H9 (cell line): ENCODE results near the gene MYCN. TPM values are rescaled to one million over a fixed set of nuclear protein-coding genes. Genes with fewer than 3 reads are reported as not detected.

ENCODE experiments used
- DNase-seq: peaks from one replicate; pipeline ENCODE4 v3.0.0-alpha.2; 2017
- H2AFZ ChIP-seq: one replicate; pipeline ENCODE4 v1.6.1; 2013; ENCODE audit warnings: mild to moderate bottlenecking, low read length, control low read depth, moderate library complexity
- H2AK5ac ChIP-seq: 2 replicates; pipeline ENCODE4 v1.6.1; 2013; ENCODE audit warnings: low read length, control low read depth, mixed read lengths; ENCODE audit not compliant: insufficient read length
- H2BK120ac ChIP-seq: one replicate; pipeline ENCODE4 v1.6.1; 2013; ENCODE audit warnings: low read depth, mild to moderate bottlenecking, low read length, control low read depth, inconsistent platforms; ENCODE audit not compliant: poor library complexity, severe bottlenecking
- H2BK12ac ChIP-seq: 2 replicates; pipeline ENCODE4 v1.6.1; 2013; ENCODE audit warnings: low read length, control low read depth, mixed read lengths, low read depth; ENCODE audit not compliant: insufficient read length
- H2BK15ac ChIP-seq: 2 replicates; pipeline ENCODE4 v1.6.1; 2013; ENCODE audit warnings: low read depth, low read length, control low read depth
- H2BK20ac ChIP-seq: one replicate; pipeline ENCODE4 v1.6.1; 2013; ENCODE audit warnings: low read depth, mild to moderate bottlenecking, low read length, control low read depth, inconsistent platforms; ENCODE audit not compliant: poor library complexity, severe bottlenecking
- H2BK5ac ChIP-seq: 2 replicates; pipeline ENCODE4 v1.6.1; 2013; ENCODE audit warnings: low read length, control low read depth, mixed read lengths; ENCODE audit not compliant: insufficient read length
- H3K14ac ChIP-seq: 2 replicates; pipeline ENCODE4 v1.6.1; 2013; ENCODE audit warnings: low read length, control low read depth; ENCODE audit not compliant: insufficient read depth
- H3K18ac ChIP-seq: 2 replicates; pipeline ENCODE4 v1.6.1; 2013; ENCODE audit warnings: low read depth, mild to moderate bottlenecking, mixed read lengths, low read length, control low read depth; ENCODE audit not compliant: insufficient read length
- H3K23ac ChIP-seq: 2 replicates; pipeline ENCODE4 v1.6.1; 2013; ENCODE audit warnings: low read length, control low read depth, mixed read lengths, low read depth; ENCODE audit not compliant: insufficient read length
- H3K23me2 ChIP-seq: 2 replicates; pipeline ENCODE4 v1.6.1; 2013; ENCODE audit warnings: low read depth, mild to moderate bottlenecking, mixed read lengths, low read length, control low read depth; ENCODE audit not compliant: insufficient read length, poor library complexity, severe bottlenecking
- H3K27ac ChIP-seq: 2 replicates; pipeline ENCODE4 v1.5.1; 2013; ENCODE audit warnings: low read length, control low read depth, mixed read lengths, low read depth; ENCODE audit not compliant: insufficient read length
- H3K27me3 ChIP-seq: 2 replicates; pipeline ENCODE4 v1.6.1; 2013; ENCODE audit warnings: low read length, control low read depth, inconsistent platforms; ENCODE audit not compliant: insufficient read depth
- H3K4ac ChIP-seq: 2 replicates; pipeline ENCODE4 v1.6.1; 2013; ENCODE audit warnings: low read depth, mild to moderate bottlenecking, control low read depth, inconsistent platforms, low read length, moderate library complexity
- H3K4me1 ChIP-seq: 2 replicates; pipeline ENCODE4 v1.6.1; 2013; ENCODE audit warnings: low read length, control low read depth, inconsistent platforms; ENCODE audit not compliant: insufficient read depth
- H3K4me2 ChIP-seq: 2 replicates; pipeline ENCODE4 v1.6.1; 2013; ENCODE audit warnings: low read length, control low read depth, mixed read lengths; ENCODE audit not compliant: insufficient read length, insufficient read depth
- H3K56ac ChIP-seq: 2 replicates; pipeline ENCODE4 v1.6.1; 2013; ENCODE audit warnings: low read depth, mild to moderate bottlenecking, mixed read lengths, low read length, control low read depth; ENCODE audit not compliant: insufficient read length
- H3K79me1 ChIP-seq: 2 replicates; pipeline ENCODE4 v1.6.1; 2013; ENCODE audit warnings: low read depth, mild to moderate bottlenecking, moderate library complexity, low read length, control low read depth, inconsistent platforms; ENCODE audit not compliant: insufficient read depth, poor library complexity, severe bottlenecking
- H3K79me2 ChIP-seq: 2 replicates; pipeline ENCODE4 v1.6.1; 2013; ENCODE audit warnings: low read length, control low read depth, inconsistent platforms; ENCODE audit not compliant: insufficient read depth
- H3K9ac ChIP-seq: 2 replicates; pipeline ENCODE4 v1.6.1; 2013; ENCODE audit warnings: low read length, control low read depth, mixed read lengths; ENCODE audit not compliant: insufficient read length; ENCODE audit errors: extremely low read depth
- H3K9me3 ChIP-seq: one replicate; pipeline ENCODE4 v1.6.1; 2013; ENCODE audit warnings: low read depth, low read length, inconsistent platforms; ENCODE audit not compliant: control insufficient read depth
- H3T11ph ChIP-seq: one replicate; pipeline ENCODE4 v1.6.1; 2013; ENCODE audit warnings: mild to moderate bottlenecking, low read length, control low read depth, inconsistent platforms
- H4K20me1 ChIP-seq: one replicate; pipeline ENCODE4 v1.6.1; 2013; ENCODE audit not compliant: control insufficient read depth, insufficient read length, insufficient read depth
- H4K5ac ChIP-seq: 2 replicates; pipeline ENCODE4 v1.6.1; 2013; ENCODE audit warnings: low read depth, mild to moderate bottlenecking, mixed read lengths, low read length, control low read depth; ENCODE audit not compliant: insufficient read length
- H4K8ac ChIP-seq: replicated peaks from 2 replicates; pipeline ENCODE4 v1.6.1; 2013; ENCODE audit warnings: low read length, control low read depth, mixed read lengths, low read depth; ENCODE audit not compliant: insufficient read length
- H4K91ac ChIP-seq: 2 replicates; pipeline ENCODE4 v1.6.1; 2013; ENCODE audit warnings: low read depth, mild to moderate bottlenecking, moderate library complexity, mixed read lengths, low read length, control low read depth; ENCODE audit not compliant: insufficient read length
- H3K27ac Mint-ChIP-seq, 3 experiments: 2 replicates in 2 of 3; 3 replicates in 1 of 3; pipeline ENCODE4 v1.8.0; 2020 to 2021; ENCODE audit warnings: mixed read lengths in 3 of 3, mild to moderate bottlenecking in 1 of 3, moderate library complexity in 1 of 3
- H3K27me3 Mint-ChIP-seq: 2 replicates; pipeline ENCODE4 v1.8.0; 2021; ENCODE audit warnings: low read depth, mild to moderate bottlenecking, moderate library complexity, mixed read lengths
- H3K36me3 Mint-ChIP-seq, 3 experiments: 2 replicates in 2 of 3; 3 replicates in 1 of 3; pipeline ENCODE4 v1.8.0; 2020 to 2021; ENCODE audit warnings: low read depth in 3 of 3, mixed read lengths in 3 of 3; ENCODE audit not compliant: insufficient read depth in 1 of 3
- H3K4me1 Mint-ChIP-seq, 2 experiments: 2 replicates each; pipeline ENCODE4 v1.8.0; 2020; ENCODE audit warnings: mixed read lengths in 2 of 2
- H3K4me3 Mint-ChIP-seq, 2 experiments: 2 replicates in 1 of 2; 3 replicates in 1 of 2; pipeline ENCODE4 v1.8.0; 2020 to 2021; ENCODE audit warnings: mild to moderate bottlenecking in 2 of 2, mixed read lengths in 2 of 2, moderate library complexity in 1 of 2
- H3K9me3 Mint-ChIP-seq, 2 experiments: 2 replicates in 1 of 2; 3 replicates in 1 of 2; pipeline ENCODE4 v1.8.0; 2020; ENCODE audit warnings: mild to moderate bottlenecking in 2 of 2, mixed read lengths in 2 of 2, moderate library complexity in 1 of 2
- CTCF ChIP-seq: fragments of 200-600 bp; sonication (generic); conservative IDR thresholded peaks from 3 replicates; pipeline ENCODE4 v1.8.0; 2021; ENCODE audit warnings: antibody characterized with exemption, mild to moderate bottlenecking
- WGBS: extraction: QIAGEN DNeasy Blood & Tissue Kit; methylation state at CpG from one replicate; pipeline ENCODE4 v1.1.7; 2013; ENCODE audit warnings: missing lambda C conversion rate, low lambda C conversion rate, mixed read lengths; ENCODE audit not compliant: insufficient read length; ENCODE audit errors: extremely low coverage; 5-methylcytosine and 5-hydroxymethylcytosine counted together
- total RNA-seq: library from RNA; stranded (reverse); gene quantifications from 2 replicates; pipeline ENCODE4 v1.2.1, GENCODE V29; 2021

MYCN gene
- total RNA-seq, 1 experiment from 2014 or later = 100.0 TPM

- no peak overlapping the region for H3K27ac ChIP-seq
- no peaks in the 10 kb centered on the region for H4K20me1 ChIP-seq
- H3K27me3 ChIP-seq = no peaks in the 10 kb centered on the region
- H2AFZ ChIP-seq = no peak overlapping the region
- no peak overlapping the region for H2AK5ac ChIP-seq
- H3K9me3 ChIP-seq = no peaks in the 10 kb centered on the region
- no peak overlapping the region for H2BK120ac ChIP-seq
- peaks cover 6% of the 10 kb centered on the region; the same call in 1 of the 2 replicates for H3K4me1 ChIP-seq
- H3K14ac ChIP-seq = no peak overlapping the region
- H4K5ac ChIP-seq = no peak overlapping the region
- H3K9me3 Mint-ChIP-seq = no peaks in the 10 kb centered on the region
- no peak overlapping the region for H2BK5ac ChIP-seq
- H2BK20ac ChIP-seq = no peak overlapping the region
- H4K8ac ChIP-seq = no peak overlapping the region
- no peak overlapping the region for H3K4me2 ChIP-seq
- H3K9ac ChIP-seq = no peak overlapping the region
- no peaks in the 10 kb centered on the region for H3K23me2 ChIP-seq
- no peaks in the 10 kb centered on the region for H3K79me2 ChIP-seq
- no peak for DNase-seq
- no peak overlapping the region for H3K56ac ChIP-seq
- no peak overlapping the region for H3K27ac Mint-ChIP-seq
- no peak overlapping the region for H2BK15ac ChIP-seq
- peaks cover 31 to 39% of the 10 kb centered on the region in 2 experiments for H3K4me1 Mint-ChIP-seq
- H3K23ac ChIP-seq = no peak overlapping the region
- no peaks in the 10 kb centered on the region for H3K79me1 ChIP-seq
- H3K4ac ChIP-seq = no peak overlapping the region
- H4K91ac ChIP-seq = no peak overlapping the region
- no peak overlapping the region for H3K4me3 Mint-ChIP-seq
- no peak for TF ChIP-seq CTCF
- H2BK12ac ChIP-seq = no peak overlapping the region
- no peaks in the 10 kb centered on the region; a peak in 2 of 7 replicates for H3K36me3 Mint-ChIP-seq
- no peak overlapping the region for H3K18ac ChIP-seq
- no peak overlapping the region for H3T11ph ChIP-seq
- H3K27me3 Mint-ChIP-seq = peaks cover 6% of the 10 kb centered on the region; the same call in 1 of the 2 replicates
- WGBS = no CpG with 5 or more reads among the region's 7 CpGs
Observed at GRCh38 chr2:15993666-15994065, 53.3 kb downstream of the MYCN start.
